ENCODE measurements around the gene PNLIPRP3. TPM values are rescaled to one million over a fixed set of nuclear protein-coding genes. Genes with fewer than 3 reads are reported as not detected.

Gene PNLIPRP3
- polyA plus RNA-seq, 3 donors = not detected

DNA sequence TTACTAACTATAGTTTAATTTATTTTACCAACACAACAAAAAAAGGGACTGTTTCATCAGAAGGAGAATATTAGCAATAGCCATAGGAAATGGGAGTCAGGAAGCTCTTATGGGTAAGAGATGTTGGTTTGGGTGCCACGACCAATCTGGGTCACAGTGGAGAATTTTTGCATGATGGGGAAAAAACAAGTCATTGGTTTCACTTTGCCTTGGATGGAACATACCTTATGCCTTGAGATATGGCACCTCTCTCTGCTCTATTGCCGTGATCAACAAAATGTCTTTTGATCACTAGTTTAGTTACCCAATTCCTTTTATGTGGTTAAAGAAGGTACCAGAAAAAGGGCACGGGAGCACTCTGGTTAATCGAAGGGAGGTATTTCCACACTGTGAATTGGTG lies 48.2 kb downstream of the PNLIPRP3 start:
- H3K27ac Mint-ChIP-seq = no peak overlapping the region
- no peak overlapping the region for H3K4me3 Mint-ChIP-seq
- peak overlapping the region; percentile 25 for H2AFZ ChIP-seq (ENCODE audit: insufficient read depth, low read depth, low read length, poor library complexity, severe bottlenecking)
- no peaks in the 10 kb centered on the region for H3K79me2 ChIP-seq (ENCODE audit: insufficient read depth, low read length)
- H3K9me3 Mint-ChIP-seq = peaks cover 0 to 3% (median 0%) of the 10 kb centered on the region in 7 donors
- H3K4me1 ChIP-seq (ENCODE audit: control insufficient read depth in 1 of 2, insufficient read depth in 2 of 2, low read length in 2 of 2) = peaks cover 0 to 5% of the 10 kb centered on the region in 2 donors
- no peak overlapping the region for H3K4me2 ChIP-seq (replicated peaks; ENCODE audit: extremely low read depth, low read length, poor library complexity, severe bottlenecking)
- WGBS (ENCODE audit: insufficient coverage) = 100% methylated on average over 1 of the region's 4 CpGs
- no peaks in the 10 kb centered on the region for H4K20me1 ChIP-seq (ENCODE audit: insufficient read depth, low read length)
- intact Hi-C loops (cut with micrococcal nuclease) = no loop called here
- DNase-seq = no peak
- H3K9me3 ChIP-seq (replicated peaks in 1 of 2; ENCODE audit: control insufficient read depth in 1 of 2, insufficient read depth in 1 of 2, low read length in 2 of 2) = no peaks in the 10 kb centered on the region
- peaks cover 0 to 3% of the 10 kb centered on the region in 2 donors for H3K27me3 ChIP-seq (ENCODE audit: control insufficient read depth in 2 of 2, insufficient read depth in 2 of 2, low read length in 2 of 2)
- H3K27me3 Mint-ChIP-seq (ENCODE audit: low read depth in 3 of 3) = peaks cover 2 to 6% (median 4%) of the 10 kb centered on the region in 3 donors
- no peak overlapping the region for H3K4me3 ChIP-seq (replicated peaks in 1 of 3; ENCODE audit: low read depth in 2 of 3, low read length in 3 of 3)
- no peak overlapping the region for H3K9ac ChIP-seq (ENCODE audit: insufficient read depth, low read length, poor library complexity, severe bottlenecking)
- peaks cover 5% of the 10 kb centered on the region for H3K4me1 Mint-ChIP-seq
- H3K36me3 Mint-ChIP-seq = no peaks in the 10 kb centered on the region
- no peaks in the 10 kb centered on the region for H3K36me3 ChIP-seq (replicated peaks in 1 of 2; ENCODE audit: control insufficient read depth in 1 of 2, insufficient read depth in 2 of 2, low read length in 2 of 2)
- TF ChIP-seq, protein P1, sequence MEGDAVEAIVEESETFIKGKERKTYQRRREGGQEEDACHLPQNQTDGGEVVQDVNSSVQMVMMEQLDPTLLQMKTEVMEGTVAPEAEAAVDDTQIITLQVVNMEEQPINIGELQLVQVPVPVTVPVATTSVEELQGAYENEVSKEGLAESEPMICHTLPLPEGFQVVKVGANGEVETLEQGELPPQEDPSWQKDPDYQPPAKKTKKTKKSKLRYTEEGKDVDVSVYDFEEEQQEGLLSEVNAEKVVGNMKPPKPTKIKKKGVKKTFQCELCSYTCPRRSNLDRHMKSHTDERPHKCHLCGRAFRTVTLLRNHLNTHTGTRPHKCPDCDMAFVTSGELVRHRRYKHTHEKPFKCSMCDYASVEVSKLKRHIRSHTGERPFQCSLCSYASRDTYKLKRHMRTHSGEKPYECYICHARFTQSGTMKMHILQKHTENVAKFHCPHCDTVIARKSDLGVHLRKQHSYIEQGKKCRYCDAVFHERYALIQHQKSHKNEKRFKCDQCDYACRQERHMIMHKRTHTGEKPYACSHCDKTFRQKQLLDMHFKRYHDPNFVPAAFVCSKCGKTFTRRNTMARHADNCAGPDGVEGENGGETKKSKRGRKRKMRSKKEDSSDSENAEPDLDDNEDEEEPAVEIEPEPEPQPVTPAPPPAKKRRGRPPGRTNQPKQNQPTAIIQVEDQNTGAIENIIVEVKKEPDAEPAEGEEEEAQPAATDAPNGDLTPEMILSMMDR (IDR thresholded peaks at IDR 0.05) = no peak
- no peak overlapping the region for H3K27ac ChIP-seq (ENCODE audit: low read depth in 1 of 2, low read length in 2 of 2)

DNA sequence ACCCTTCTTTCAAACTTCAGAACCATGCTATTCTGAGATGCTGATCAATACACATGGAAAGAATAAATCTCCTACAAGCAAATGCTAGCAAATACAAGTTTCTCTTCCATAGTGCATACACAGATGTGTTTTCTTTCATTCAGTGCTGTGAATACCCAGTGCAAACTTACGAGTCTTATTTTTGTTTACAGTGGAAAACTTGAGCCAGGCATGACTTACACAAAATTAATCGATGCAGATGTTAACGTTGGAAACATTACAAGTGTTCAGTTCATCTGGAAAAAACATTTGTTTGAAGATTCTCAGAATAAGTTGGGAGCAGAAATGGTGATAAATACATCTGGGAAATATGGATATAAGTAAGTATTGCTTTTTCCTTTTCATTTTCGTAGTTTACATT lies 48.8 kb downstream of the PNLIPRP3 start:
- Mint-ChIP-seq H3K4me3 (no peak overlapping the region), H3K4me1 (peaks cover 5% of the 10 kb centered on the region), H3K36me3 (no peaks in the 10 kb centered on the region), H3K27me3 (ENCODE audit: low read depth in 3 of 3) (peaks cover 2 to 6% (median 4%) of the 10 kb centered on the region in 3 donors), H3K9me3 (peaks cover 0 to 3% (median 0%) of the 10 kb centered on the region in 7 donors), H3K27ac (no peak overlapping the region)
- intact Hi-C loops (cut with micrococcal nuclease) = no loop called here
- Histone ChIP-seq H2AFZ (ENCODE audit: insufficient read depth, low read depth, low read length, poor library complexity, severe bottlenecking) (peak overlapping the region; percentile 25), H3K36me3 (replicated peaks in 1 of 2; ENCODE audit: control insufficient read depth in 1 of 2, insufficient read depth in 2 of 2, low read length in 2 of 2) (no peaks in the 10 kb centered on the region), H3K4me2 (replicated peaks; ENCODE audit: extremely low read depth, low read length, poor library complexity, severe bottlenecking) (no peak overlapping the region), H4K20me1 (ENCODE audit: insufficient read depth, low read length) (no peaks in the 10 kb centered on the region), H3K27me3 (ENCODE audit: control insufficient read depth in 2 of 2, insufficient read depth in 2 of 2, low read length in 2 of 2) (peaks cover 0 to 3% of the 10 kb centered on the region in 2 donors), H3K9ac (ENCODE audit: insufficient read depth, low read length, poor library complexity, severe bottlenecking) (no peak overlapping the region), H3K9me3 (replicated peaks in 1 of 2; ENCODE audit: control insufficient read depth in 1 of 2, insufficient read depth in 1 of 2, low read length in 2 of 2) (no peaks in the 10 kb centered on the region), H3K79me2 (ENCODE audit: insufficient read depth, low read length) (no peaks in the 10 kb centered on the region), H3K4me1 (ENCODE audit: control insufficient read depth in 1 of 2, insufficient read depth in 2 of 2, low read length in 2 of 2) (peaks cover 0 to 5% of the 10 kb centered on the region in 2 donors), H3K4me3 (replicated peaks in 1 of 3; ENCODE audit: low read depth in 2 of 3, low read length in 3 of 3) (no peak overlapping the region), H3K27ac (ENCODE audit: low read depth in 1 of 2, low read length in 2 of 2) (no peak overlapping the region)
- TF ChIP-seq, protein P1 (IDR thresholded peaks at IDR 0.05) = no peak
- no peak for DNase-seq
- WGBS (ENCODE audit: insufficient coverage) = 100% methylated on average over 1 of the region's 4 CpGs

Data from CD14-positive monocyte (primary cell).